Measurements from ENCODE around the gene CFAP58.

Gene CFAP58

GRCh38 chr10:104376784-104377300 lies 23.2 kb downstream of the CFAP58 start:
- DNase-seq (ENCODE audit: low read depth): no peak

DNA sequence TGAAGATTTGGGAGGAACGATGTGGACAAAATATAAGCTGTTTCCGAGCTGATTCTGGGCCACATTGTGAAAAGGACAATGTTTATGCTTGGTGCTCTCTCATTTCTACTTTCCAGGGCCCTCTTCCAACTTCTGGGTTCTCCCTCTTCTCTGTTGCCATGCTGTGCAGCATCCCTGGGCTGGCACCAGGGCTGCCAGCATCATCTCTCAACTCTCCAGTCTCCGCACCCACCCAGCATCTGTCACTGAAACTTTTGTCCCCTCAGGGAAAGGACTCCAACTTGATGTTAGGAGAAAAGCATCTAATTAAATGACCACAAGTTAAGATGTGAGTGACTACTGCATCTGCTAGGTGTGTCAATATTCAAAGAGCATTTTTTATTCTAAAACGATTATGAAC lies 26.7 kb downstream of the CFAP58 start:
- no peak for DNase-seq (ENCODE audit: low read depth)

DNA sequence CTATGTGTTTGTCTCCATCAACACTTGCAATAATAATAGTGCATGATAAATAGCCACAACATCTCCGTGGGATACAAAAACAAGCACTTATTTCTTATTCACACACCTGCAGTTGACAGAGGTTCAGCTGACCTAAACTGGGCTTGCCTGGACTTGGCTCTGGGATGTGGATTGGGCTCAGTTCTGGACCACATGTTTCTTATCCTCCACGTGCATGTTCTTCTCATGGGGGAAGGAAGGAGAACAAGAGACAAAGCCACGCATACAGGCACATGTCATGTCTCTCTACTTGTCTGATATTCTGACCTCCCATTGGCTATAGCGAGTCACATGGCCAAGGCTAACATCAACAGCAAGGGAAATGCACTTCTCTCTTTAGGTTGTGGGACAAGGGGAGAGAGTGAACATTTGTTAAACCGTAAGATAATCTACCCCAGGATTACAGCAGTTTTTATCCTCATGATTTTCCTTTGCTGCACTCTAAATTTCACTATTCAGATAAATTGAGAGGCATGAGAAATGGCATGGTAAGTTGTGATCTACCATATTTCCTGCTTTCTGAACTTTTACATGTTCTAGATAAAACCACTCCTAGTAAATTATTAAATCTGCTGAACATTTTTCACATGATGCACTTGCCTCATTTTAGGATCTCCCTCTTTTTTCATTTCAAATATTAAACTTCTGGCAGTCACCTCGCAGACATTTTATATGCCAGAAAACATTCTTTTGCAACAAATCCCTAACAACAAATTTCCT lies 33.7 kb downstream of the CFAP58 start:
- DNase-seq (ENCODE audit: low read depth): no peak

GRCh38 chr10:104388830-104389229 lies 35.2 kb downstream of the CFAP58 start:
- DNase-seq (ENCODE audit: low read depth): no peak

GRCh38 chr10:104391150-104391968 lies 37.7 kb downstream of the CFAP58 start:
- DNase-seq (ENCODE audit: low read depth): no peak

GRCh38 chr10:104391969-104392296 lies 38.3 kb downstream of the CFAP58 start:
- DNase-seq (ENCODE audit: low read depth): no peak

- no peak for DNase-seq (ENCODE audit: low read depth)
These were observed 39.8 kb downstream of the CFAP58 start for GRCh38 chr10:104393387-104393786.

GRCh38 chr10:104396581-104396980 lies 42.9 kb downstream of the CFAP58 start:
- DNase-seq (ENCODE audit: low read depth): no peak

DNA sequence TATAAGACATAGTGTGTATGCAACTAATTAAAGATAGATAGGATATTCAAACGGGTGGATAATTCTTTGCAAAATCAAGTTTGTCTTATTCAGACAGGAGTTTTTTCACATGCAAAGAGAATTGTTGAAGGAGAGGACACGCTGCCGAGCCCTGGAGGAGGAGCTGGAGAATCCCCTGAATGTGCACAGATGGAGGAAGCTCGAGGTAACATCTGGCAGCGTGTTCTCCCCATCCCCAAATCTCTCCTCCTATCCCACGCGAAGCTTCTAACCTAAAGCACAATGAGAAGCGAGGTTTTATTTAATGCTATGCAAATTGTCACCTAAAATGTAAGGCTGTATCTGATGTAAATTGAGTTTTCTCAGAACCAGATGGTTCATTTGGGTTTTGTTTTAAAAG lies 50.0 kb downstream of the CFAP58 start:
- no peak for DNase-seq (ENCODE audit: low read depth)

GRCh38 chr10:104406715-104407650 lies 53.4 kb downstream of the CFAP58 start:
- no peak for DNase-seq (ENCODE audit: low read depth)

DNA sequence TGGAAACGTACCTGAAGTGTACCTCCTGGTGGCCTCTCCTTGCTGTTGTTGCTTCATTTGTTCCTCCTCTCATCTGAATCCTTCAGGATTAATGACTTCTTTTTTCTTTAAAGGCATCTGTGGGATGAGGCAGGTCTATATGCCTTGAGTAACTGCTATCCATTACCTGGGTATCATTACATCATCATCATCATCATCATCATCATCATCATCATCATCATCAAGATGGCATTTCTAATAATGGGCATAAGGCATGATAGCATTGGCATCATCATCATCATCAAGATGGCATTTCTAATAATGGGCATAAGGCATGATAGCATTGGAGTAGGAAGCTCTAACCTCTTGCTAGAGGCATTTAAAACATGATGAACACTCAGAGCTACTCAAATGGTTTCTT lies 59.9 kb downstream of the CFAP58 start:
- DNase-seq (ENCODE audit: low read depth): no peak

DNA sequence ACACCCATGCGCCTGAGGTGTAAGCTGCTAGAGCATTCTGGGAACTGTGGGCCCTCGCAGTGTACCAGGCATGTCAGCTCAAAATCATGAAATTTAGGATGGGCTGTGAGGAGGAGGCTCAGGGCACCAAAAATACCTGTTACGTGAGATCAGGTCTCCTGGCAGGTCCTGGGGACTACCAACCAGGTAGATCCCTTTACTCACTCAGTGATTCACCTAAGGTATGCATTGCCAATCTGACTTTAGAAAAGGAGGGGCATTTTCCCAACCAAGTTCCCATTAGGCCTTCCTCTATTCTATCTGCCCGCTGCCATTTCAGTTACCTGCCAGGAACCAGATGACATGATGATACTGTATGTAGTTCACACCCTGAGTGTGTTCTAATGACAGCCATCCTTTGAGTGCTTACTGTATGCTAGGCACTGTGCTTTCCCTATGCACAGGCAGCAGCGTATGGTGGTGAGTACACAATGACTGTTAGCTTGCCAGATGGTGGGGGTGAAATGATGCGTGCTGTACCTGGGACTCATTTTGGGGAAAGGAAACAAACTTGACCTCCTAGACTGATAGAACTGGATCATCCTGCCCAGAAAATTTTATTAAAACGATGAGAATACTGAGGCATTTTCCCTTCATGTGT lies 62.0 kb downstream of the CFAP58 start:
- no peak for DNase-seq (ENCODE audit: low read depth)

GRCh38 chr10:104416851-104417250 lies 63.2 kb downstream of the CFAP58 start:
- DNase-seq (ENCODE audit: low read depth): no peak

DNA sequence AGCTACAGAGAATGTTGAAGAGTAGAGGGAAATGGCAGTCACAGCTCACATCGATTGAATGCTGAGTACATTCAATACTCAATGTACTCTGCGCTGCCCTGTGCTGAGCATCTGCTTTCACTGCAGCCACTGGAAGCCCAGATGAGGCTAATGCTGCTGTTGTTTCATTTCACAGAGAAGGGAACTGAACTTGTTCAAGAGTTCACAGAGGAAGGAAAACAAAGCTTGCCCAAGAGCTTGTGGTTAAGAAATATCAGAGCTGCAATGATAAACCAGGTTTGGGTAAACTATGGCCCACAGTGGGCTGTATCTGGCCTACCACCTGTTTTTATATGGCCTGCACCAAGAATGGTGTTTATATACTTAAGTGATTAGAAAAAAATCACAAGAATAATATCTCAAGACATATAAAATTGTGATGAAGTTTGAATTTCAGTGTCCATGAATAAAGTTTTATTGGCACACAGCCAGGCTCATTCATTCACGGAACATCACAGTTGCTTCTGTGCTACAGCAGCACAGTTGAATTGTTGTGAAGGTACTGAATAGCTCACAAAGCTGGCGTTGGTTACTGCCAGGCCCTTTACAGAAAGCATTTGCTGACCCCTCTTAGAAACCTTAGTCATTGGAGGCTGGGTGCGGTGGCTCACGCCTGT lies 64.1 kb downstream of the CFAP58 start:
- no peak for DNase-seq (ENCODE audit: low read depth)

- no peak for DNase-seq (ENCODE audit: low read depth)
These were observed 71.1 kb downstream of the CFAP58 start for GRCh38 chr10:104424719-104425118.

GRCh38 chr10:104427989-104428388 lies 74.4 kb downstream of the CFAP58 start:
- no peak for DNase-seq (ENCODE audit: low read depth)

DNA sequence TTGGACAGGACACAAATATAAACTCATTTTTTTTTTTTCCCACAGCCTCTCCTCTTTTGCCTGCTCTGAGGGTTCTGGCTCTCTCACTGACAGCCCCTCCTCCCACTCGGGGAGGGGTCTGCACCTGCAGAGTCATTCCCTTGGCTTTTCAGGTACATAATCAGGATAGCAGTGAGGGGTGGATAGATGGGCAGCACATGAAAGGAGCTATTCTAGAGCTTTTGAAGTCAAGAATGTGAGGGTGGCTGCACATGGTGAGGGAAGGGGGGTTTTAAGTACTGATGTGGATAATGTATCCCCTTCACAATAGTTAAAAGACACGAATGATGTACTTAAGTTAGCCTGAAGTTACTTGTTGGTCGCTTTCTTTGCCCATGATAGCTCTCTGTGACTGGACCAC lies 76.2 kb downstream of the CFAP58 start:
- DNase-seq (ENCODE audit: low read depth): no peak

DNA sequence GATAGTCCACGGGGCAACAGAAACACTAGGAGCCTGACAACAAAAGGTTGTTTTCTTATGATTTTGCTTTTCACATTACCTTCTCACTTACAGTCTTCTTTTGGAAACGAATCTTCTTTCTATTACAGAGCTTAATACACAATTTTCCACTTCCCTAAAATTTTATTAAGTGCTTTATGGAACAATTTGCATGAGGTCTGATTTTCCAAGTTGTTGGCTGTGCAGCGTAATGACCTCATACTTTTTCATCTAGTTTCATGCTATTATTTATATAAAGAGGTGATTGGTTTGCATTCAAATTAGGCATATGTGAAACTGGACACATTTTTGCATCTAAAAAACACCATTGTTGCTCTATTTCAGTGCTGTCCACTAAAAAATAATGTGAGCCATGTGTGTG lies 76.7 kb downstream of the CFAP58 start:
- no peak for DNase-seq (ENCODE audit: low read depth)

GRCh38 chr10:104433669-104434068 lies 80.0 kb downstream of the CFAP58 start:
- no peak for DNase-seq (ENCODE audit: low read depth)

- no peak for DNase-seq (ENCODE audit: low read depth)
These were observed 81.0 kb downstream of the CFAP58 start for GRCh38 chr10:104434601-104435000.

DNA sequence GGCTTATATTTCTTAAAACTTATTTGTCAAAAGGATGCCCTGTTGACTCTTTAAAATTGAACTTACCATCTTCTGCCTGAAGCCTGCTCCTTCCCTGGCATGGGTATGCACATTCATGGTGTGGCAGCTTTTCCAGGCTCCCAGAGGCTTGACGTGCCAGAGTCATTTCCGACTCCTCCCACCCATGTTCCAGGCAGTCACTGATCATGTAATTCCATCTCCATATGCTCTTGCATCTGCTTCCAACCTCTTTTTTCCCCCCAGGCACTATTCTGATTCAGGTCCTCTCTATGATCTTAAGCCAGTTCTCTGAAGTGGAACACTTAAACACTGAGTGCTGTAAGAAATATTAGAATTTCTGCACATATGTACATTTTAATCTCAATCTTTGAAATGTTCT lies 82.2 kb downstream of the CFAP58 start:
- no peak for DNase-seq (ENCODE audit: low read depth)
